HepG2 (cell line): ENCODE results near the gene ZFP90. TPM values are rescaled to one million over a fixed set of nuclear protein-coding genes. Genes with fewer than 3 reads are reported as not detected.

ENCODE experiments used
- CREB1 ChIP-seq, 2 experiments: fragments of 450-650 bp in 1 of 2; IDR thresholded peaks; 2 replicates each; pipeline ENCODE4 v1.6.1; 2016 to 2017; ENCODE audit warnings: control low read depth in 1 of 2, mild to moderate bottlenecking in 1 of 2, missing compliant biosample characterization in 1 of 2, missing genetic modification characterization in 1 of 2
- EP300 ChIP-seq, 3 experiments: sonication (generic) in 1 of 3; formaldehyde crosslinking in 1 of 3; IDR thresholded peaks; 2 replicates each; pipeline versions ENCODE4 v1.5.1 to v1.6.1; 2011 to 2020; ENCODE audit warnings: low read depth in 2 of 3, low read length in 2 of 3, borderline replicate concordance in 1 of 3, improper control_type of control experiment in 1 of 3, mild to moderate bottlenecking in 1 of 3, missing genetic modification reagents in 1 of 3, moderate library complexity in 1 of 3
- KLF13 ChIP-seq: sonication (generic); formaldehyde crosslinking; IDR thresholded peaks from 2 replicates; pipeline ENCODE4 v1.4.0; 2020; ENCODE audit warnings: mild to moderate bottlenecking, missing genetic modification reagents
- KLF15 ChIP-seq: sonication (generic); formaldehyde crosslinking; IDR thresholded peaks from 2 replicates; pipeline ENCODE4 v1.8.1; 2023; ENCODE audit warnings: borderline replicate concordance, mild to moderate bottlenecking, inconsistent platforms, missing genetic modification reagents, mixed read lengths
- MTF1 ChIP-seq: sonication (generic); formaldehyde crosslinking; IDR thresholded peaks from 2 replicates; pipeline ENCODE4 v1.5.0; 2020; ENCODE audit warnings: missing genetic modification reagents
- NR2F1 ChIP-seq, 2 experiments: fragments of 450-650 bp in 1 of 2; formaldehyde crosslinking in 1 of 2; IDR thresholded peaks; 2 replicates each; pipeline versions ENCODE4 v1.5.0 to v1.6.1; 2016 to 2020; ENCODE audit warnings: mild to moderate bottlenecking in 1 of 2, missing compliant biosample characterization in 1 of 2, missing genetic modification reagents in 1 of 2, moderate library complexity in 1 of 2
- POLR2A ChIP-seq, 2 experiments: IDR thresholded peaks; 2 replicates each; pipeline ENCODE4 v1.6.1; 2011; ENCODE audit warnings: low read depth in 2 of 2, low read length in 2 of 2, mild to moderate bottlenecking in 1 of 2, moderate library complexity in 1 of 2; ENCODE audit not compliant: insufficient read depth in 1 of 2
- RAD21 ChIP-seq: fragments of 450-650 bp; formaldehyde crosslinking; IDR thresholded peaks from 2 replicates; pipeline ENCODE4 v1.5.0; 2020; ENCODE audit warnings: mild to moderate bottlenecking
- RCOR2 ChIP-seq: IDR thresholded peaks from 2 replicates; pipeline ENCODE4 v1.6.1; 2016; ENCODE audit warnings: missing biosample characterization, missing genetic modification reagents
- TBX2 ChIP-seq: sonication (generic); formaldehyde crosslinking; IDR thresholded peaks from 2 replicates; pipeline ENCODE4 v1.5.0; 2020; ENCODE audit warnings: missing genetic modification reagents, mild to moderate bottlenecking, borderline replicate concordance
- THAP7 ChIP-seq: sonication (generic); formaldehyde crosslinking; IDR thresholded peaks from 2 replicates; pipeline ENCODE4 v1.8.1; 2023; ENCODE audit warnings: mild to moderate bottlenecking, missing genetic modification reagents
- XRCC5 ChIP-seq: fragments of 200-400 bp; formaldehyde crosslinking; optimal IDR thresholded peaks from 2 replicates; pipeline ENCODE3; 2017; ENCODE audit warnings: mild to moderate bottlenecking, low read length
- ZBTB37 ChIP-seq: sonication (generic); formaldehyde crosslinking; IDR thresholded peaks from 2 replicates; pipeline ENCODE4 v1.4.0; 2020; ENCODE audit warnings: mild to moderate bottlenecking, missing genetic modification reagents
- ZFP90 ChIP-seq: sonication (generic); formaldehyde crosslinking; IDR thresholded peaks from 2 replicates; pipeline ENCODE4 v1.8.0; 2022; ENCODE audit warnings: missing genetic modification reagents, mild to moderate bottlenecking, inconsistent platforms, borderline replicate concordance
- ZNF10 ChIP-seq: sonication (generic); formaldehyde crosslinking; IDR thresholded peaks from 2 replicates; pipeline ENCODE4 v1.4.0; 2020; ENCODE audit warnings: mild to moderate bottlenecking, low read depth, missing genetic modification reagents, borderline replicate concordance
- ZNF225 ChIP-seq: sonication (generic); formaldehyde crosslinking; IDR thresholded peaks from 2 replicates; pipeline ENCODE4 v1.4.0; 2020; ENCODE audit warnings: mild to moderate bottlenecking, missing genetic modification reagents
- ZNF770 ChIP-seq: sonication (generic); formaldehyde crosslinking; IDR thresholded peaks from 2 replicates; pipeline ENCODE4 v1.5.0; 2020; ENCODE audit warnings: mild to moderate bottlenecking, missing genetic modification reagents
- ZSCAN5A ChIP-seq: sonication (generic); formaldehyde crosslinking; IDR thresholded peaks from 2 replicates; pipeline ENCODE4 v1.8.0; 2022; ENCODE audit warnings: mild to moderate bottlenecking, missing genetic modification reagents, borderline replicate concordance
- polyA plus RNA-seq, 8 experiments: library from polyadenylated mRNA; depleted of rRNA in 3 of 8; stranded (reverse) in 7 of 8; unstranded in 1 of 8; fragments of >200 nt; fragmentation: Illumina TruSeq in 4 of 8; extraction: Trizol in 4 of 8; gene quantifications; 2 replicates each; pipeline versions ENCODE4 v1.2.1 to v1.2.3, GENCODE V29; 2011 to 2016; ENCODE audit warnings: low read depth in 4 of 8, missing spikeins in 1 of 8, mixed read lengths in 1 of 8; ENCODE audit not compliant: insufficient read depth in 1 of 8
- total RNA-seq, 5 experiments: library from RNA; depleted of rRNA; stranded (reverse); fragments of >200 nt; fragmentation: Illumina TruSeq; extraction: Trizol; gene quantifications; 2 replicates each; pipeline ENCODE4 v1.2.3, GENCODE V29; 2016; ENCODE audit warnings: low read depth in 1 of 5

The ZFP90 gene
- total and polyA plus RNA-seq, 2 of the 13 experiments (the other 11 are each of a cell fraction or from before 2014, with no cell fraction given): 17.6 to 18.9 TPM

GRCh38 chr16:68538880-68539701 lies at the start of gene ZFP90 (continued):
- TF ChIP-seq KLF13 (CRISPR knock-in tag) (0 out of 2 replicates have a peak, but pooled peaks have one; percentile 28), POLR2A (IDR thresholded peaks at IDR 0.05; ENCODE audit: insufficient read depth in 1 of 2, low read depth in 2 of 2, low read length in 2 of 2) (peak; percentile 28 to 86; a peak in 2 of 4 replicates), ZNF770 (CRISPR knock-in tag) (no peak), CREB1 (IDR thresholded peaks at IDR 0.05) (peak; percentile 52), CREB1 (CRISPR knock-in tag; IDR thresholded peaks at IDR 0.05) (no peak), ZBTB37 (CRISPR knock-in tag) (no peak), TBX2 (CRISPR knock-in tag) (peak; percentile 48; the same call in 1 of the 2 replicates), ZFP90 (peak; percentile 84), RAD21 (CRISPR knock-in tag) (peak; percentile 10; the same call in 1 of the 2 replicates), ZNF10 (no peak), RCOR2 (no peak), THAP7 (CRISPR knock-in tag) (peak; percentile 96), ZNF225 (CRISPR knock-in tag) (0 out of 2 replicates have a peak, but pooled peaks have one; percentile 68), EP300 (IDR thresholded peaks at IDR 0.05; ENCODE audit: low read depth in 2 of 2, low read length in 2 of 2) (no peak), EP300 (CRISPR knock-in tag; IDR thresholded peaks at IDR 0.05; ENCODE audit: borderline replicate concordance) (no peak), ZSCAN5A (CRISPR knock-in tag) (no peak), NR2F1 (CRISPR knock-in tag; IDR thresholded peaks at IDR 0.05) (no peak), MTF1 (no peak), XRCC5 (peak; percentile 69), KLF15 (CRISPR knock-in tag) (0 out of 2 replicates have a peak, but pooled peaks have one; percentile 84)
